Fibroblast of peridontal ligament (primary cell): ENCODE data around the gene SV2C.

Experiments used
- DNase-seq: peaks from one replicate; pipeline ENCODE4 v3.0.0-alpha.2; 2010; ENCODE audit errors: extremely low read depth

SV2C gene

DNA sequence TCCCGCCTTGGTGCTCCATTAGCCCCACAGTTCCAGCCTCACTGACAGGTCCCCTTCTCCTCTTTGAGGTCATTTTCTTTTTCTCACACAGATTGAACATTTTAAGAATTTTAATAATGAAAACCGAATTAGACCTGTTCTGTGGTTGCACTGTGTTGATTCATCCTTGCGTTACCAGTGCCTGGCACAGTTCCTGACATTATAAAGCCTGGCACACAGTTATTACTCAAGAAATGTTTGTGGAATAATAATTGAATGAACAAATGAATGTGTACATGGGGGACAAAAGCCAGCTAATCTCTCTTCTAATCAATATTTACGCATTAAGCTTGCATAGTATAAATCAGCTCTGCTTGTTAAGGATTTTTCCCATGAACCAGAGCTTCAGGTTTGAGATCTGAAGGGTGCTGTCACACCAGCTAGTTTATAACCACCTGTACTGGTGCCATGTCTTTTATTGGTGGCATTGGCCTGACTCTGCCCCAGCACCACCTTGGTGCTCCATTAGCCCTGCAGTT lies 80.0 kb downstream of the SV2C start:
- DNase-seq, result no peak

DNA sequence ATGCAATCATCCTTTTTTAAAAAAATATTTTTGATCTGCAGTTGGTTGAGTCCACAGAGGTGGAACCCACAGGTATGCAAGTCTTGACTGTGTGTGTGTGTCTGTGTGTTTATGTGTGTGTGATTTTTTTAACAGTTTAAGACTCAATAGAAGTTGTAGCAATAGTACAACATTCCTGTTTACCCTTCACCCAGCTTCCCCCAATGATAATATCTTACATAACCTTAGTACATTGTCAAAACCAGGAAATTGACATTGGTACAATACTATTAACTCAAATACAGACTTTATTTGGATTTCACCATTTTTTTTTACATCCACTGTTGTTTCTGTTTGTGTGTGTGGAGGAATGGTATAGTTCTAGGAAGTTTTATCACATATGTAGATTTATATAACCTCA lies 81.8 kb downstream of the SV2C start:
- no peak for DNase-seq

DNA sequence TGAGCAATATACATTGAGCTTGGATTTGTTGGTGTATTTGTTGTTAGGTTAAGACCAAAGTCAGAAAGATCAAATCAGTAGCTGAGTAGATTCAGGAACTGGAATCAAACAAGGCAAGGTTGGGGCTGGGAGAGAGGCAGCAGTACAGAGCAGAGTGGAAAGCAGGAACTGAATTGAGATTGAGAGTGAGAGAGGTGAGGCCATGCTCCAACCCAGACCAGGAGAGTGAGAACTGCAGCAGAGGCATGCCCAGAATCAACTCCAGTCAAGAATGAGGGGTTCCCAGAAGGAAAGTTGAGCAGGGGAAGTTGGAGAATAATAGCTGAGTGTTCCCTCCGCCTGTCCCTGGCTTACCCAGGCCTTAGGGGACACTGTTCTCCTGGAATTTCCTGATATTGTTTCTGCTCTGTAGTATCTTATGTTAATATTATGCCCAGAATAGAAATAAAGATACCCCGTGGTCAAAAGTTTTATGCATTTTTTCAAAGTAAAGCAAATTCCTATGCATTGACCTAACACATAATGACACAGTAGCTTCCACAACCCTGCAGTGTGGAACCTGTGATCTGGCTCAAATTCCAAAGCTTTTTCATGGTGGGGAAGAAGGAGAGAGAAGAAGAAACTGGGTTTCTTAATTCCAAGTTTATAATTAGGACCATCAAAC lies 82.7 kb downstream of the SV2C start:
- no peak for DNase-seq

DNA sequence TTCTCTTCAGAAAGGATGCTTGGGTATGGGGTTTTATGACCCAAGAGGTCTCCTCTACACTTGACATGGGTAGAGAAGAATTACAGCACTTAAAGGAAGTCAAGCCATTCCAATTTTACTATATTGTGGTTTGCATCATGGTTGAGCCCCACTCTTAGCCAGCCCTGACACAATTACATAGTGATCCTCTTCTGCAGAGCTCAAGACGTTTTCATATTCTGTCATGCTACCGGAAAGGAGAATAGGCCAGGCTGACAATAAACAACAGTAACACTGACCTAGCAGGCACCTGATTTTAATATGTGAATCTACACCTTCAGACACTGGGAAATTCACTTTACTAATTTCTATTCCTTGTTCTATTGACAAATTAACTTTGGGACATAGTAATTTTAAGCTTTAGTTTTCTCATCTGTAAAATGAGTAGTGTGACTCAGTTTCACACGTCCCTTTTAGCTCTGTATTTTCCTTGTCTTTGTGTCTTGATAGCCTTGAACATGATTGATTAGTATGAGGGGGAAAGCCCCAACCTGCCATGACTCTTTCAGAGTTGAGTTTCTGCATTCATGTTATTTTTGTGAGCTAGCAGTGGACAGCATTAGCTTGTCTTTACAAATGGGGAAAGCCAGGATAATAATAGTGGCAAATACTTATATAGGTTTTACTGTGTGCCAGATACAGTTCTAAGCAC lies 83.8 kb downstream of the SV2C start:
- no peak for DNase-seq

DNA sequence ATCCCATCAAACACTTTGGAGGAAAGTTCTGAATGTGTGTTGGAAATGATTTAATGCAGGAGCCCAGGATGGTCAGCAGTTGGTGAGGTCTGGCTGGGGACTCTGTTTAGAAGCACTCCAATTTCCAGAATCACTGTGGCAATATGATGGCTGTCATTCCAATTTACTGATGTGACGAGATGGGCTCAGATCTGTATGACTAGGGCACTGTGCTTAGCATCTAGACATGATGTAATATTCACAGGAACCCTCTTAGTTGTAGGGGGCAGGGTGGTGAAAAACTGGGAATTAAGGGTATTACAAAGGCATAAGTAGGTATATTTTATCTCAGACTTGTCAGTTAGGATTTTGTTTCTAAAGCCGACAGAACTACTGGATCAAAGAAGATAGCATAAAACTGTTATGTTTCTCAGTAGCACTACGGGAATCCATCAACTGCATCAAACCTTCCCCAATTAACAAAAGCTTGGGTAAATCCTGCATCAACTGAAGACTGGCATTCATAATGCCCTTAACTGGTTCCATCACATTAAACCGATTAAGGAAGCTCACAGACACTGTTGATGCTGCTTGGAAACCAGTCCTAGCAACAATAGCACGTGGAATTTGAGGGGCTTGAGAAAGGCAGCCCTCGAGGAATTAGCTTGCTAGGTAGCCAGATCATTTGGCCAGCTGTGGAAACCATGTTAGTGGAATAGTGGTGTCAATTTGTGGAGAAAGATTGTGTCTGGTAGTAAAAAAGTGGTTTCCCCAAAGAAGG lies 86.1 kb downstream of the SV2C start:
- DNase-seq, result no peak

DNA sequence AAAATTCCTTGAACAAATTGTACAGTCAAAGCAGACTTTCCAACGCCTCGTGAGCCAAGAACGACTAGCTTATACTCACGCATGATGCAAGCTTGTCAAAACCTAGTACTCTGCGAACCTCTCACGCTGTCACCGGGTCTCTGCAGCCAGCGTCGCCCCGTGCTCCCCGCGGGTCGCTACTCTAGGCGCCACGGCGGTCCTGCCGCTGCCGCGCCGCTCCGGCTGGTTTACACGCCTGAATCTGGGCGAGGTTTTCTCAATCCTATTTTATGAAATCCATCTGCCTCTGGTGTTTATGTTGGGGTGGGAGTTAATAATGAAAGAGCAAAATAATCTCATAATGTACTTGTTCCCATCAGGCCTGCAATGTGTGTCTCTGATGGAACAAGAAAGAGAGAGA lies 90.9 kb downstream of the SV2C start:
- DNase-seq, result no peak

DNA sequence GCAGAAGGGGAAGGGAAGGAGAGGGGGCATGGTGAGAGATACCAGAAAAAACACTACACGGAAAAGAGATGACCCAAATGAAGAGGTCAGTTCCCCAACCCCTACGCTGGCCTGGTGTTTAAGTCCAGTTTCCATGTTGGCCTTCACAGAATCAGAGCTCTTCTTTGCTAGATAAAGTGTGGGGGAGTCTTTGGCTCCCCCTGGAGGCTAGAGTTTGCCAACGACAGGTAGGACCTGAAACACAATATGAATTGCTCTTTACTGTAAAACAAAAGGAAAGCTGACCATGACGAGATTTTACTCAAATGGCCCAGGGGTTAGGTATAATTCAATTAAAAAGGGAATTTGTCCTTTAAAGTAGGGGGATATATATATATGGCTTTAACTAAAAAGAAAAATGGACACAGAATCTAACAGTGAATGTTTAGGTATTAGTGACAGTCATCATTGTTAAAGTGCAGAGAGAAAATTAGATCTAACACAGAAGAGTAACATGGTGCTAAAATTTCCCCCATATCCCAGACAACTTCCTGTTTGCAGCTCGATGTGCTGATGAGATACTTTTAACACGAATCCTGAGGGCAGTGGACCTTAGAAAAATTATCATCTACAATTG lies 92.0 kb downstream of the SV2C start:
- DNase-seq, result peak; percentile 19

DNA sequence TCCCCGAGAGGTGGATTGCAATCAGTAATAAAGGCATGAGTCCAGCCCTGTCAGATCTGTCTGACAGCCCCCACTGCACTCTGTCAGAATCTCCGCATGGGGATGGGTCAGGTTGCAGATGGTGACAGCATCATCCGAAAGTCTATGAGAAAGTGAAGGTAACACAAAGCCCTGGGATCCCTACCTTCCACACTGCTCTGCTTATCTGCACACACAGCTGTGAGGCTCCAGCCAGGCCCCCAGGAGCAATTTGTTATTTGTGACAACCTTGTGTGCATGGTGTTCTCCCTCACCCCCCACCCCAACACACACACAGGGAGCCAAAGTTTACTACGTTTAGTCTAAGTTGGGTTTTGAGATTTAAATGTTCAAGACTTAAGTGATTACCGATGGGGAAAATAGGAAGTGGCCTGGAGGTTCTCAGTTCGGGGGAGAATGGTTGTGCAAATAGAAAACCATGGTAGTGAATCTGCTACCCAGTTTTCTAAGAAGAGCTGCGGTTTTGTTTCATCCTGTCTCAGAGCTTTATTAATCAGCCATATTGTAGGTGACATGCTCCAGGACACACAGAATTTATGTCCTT lies 92.7 kb downstream of the SV2C start:
- no peak for DNase-seq

DNA sequence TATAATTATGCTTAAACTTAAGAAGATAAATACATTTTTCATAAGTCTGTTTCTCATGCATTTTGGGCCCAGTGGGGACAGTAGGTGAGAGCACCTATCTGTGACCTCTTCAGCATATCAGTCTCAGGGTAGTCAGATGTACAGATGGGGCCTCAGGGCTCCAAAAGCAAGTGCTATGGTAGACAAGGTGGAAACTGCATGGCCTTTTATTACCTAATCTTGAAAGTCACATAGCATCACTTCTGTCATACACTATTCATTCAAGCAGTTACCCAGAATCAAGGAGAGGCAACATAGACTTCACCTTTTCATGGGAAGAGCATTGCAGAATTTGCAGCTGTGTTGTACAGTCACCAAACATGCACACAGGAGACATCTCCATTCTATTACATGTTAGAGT lies 94.8 kb downstream of the SV2C start:
- DNase-seq, result no peak

DNA sequence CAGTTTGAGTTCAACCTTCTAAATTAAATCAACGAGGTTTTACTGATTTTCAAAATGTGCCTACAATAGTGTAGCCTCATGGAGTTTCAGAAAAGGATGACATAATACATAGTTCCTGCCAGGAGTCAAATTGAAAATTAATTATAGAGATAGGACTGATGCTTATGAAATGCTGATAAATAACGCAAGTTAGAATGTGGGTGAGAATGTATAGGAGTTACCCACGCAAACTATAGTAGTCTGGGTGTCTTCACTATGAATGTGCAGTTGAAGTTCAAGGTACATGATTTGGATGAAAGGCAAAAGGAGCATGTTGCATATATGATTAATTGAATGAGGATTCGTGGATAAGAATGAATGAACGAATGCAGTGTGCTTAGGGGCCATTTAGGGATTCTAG lies 95.7 kb downstream of the SV2C start:
- no peak for DNase-seq

DNA sequence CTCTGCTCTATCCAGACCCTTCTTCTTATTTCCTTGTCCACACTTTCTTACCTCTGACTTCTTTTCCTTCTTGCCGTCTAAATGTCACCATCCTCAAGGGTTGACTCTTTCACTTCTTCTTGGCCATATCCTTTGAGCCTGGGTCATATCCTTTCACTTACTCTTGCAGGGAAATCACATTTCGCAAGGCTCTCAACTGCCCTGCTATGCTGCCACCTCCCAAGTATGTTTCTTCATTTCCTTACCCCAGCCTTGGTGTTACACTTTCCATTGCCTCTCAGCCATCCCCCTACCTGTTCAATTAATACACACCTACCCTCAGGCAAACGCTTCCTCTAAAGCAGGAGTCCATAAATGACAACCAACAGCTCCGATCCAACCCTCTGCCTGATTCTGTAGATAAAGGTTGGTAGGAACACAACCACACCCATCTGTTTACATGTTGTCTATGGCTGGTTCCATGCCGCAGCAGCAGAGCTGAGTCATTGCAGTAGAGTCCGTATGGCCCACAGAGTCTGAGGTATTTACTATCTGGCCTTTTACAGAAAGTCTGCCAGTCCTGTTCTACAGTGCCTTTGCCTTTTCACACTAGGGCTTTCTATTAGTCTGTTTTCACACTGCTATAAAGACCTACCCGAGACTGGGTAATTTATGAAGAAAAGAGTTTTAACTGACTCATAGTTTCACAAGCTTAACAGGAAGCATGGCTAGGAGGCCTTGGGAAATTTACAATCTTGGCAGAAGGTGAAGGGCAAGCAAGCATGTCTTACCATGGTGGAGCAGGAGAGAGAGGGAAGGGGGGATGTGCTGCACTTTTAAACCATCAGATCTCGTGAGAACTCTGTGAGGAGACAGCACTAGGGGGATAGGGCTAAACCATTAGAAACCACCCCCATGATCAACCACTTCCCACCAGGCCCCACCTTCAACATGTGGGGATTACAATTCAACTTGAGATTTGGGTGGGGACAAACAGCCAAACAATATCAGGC lies 97.9 kb downstream of the SV2C start:
- DNase-seq, result no peak

DNA sequence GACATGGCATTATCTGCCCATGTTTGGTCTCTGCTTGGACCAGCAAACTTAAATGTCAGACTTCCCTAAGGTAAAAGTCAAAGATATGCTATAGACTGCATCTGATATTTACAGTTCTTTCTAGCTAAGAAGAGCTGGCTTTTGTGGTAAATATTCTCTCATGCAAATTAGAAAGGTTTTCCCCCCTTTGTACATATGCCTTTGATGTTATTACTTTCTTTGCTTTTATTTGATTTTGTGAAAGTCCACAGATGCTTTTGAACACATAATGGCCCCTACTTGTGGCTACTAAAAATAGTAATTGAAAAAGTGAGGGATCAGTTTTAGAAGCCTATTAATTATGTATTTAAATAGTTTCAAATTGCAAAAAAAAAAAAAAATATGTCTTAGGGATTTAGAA lies 104.2 kb downstream of the SV2C start:
- no peak for DNase-seq

DNA sequence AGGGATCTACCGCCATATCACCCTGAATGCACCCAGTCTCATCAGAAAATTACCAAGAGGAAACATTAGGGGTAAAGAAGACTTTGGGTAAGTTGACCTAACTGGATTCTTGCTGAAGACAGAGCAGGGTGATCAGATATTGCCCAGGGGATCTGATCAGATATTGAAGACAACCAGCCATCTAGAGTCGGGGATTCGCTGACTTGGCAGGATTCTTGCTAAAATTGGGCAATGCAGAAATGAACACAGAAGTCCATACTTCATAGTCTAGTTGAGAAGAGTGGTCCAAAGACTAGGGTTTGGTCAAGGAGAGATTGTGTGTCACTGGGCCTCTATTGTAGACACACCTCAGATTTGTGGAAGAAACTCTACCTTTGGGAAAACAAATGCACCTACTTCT lies 107.2 kb downstream of the SV2C start:
- no peak for DNase-seq

DNA sequence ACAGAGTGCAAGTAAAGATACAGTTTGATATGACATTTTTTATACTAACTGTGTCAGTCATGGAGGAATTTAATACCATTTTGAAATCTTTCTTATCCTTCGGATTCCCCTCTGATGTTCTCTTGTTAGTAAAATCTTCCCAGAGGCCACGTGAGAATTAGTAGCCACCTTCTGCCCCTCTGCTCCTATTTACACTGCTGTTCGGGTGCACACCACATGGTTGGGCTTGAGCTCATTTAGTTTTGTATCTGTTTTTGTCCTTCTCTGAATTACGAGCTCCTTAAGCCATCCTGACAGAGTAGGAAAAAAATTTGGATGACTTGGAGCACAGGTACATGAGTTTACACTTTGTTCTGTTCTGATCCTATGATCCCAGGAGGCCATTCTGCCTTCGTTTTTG lies 109.7 kb downstream of the SV2C start:
- DNase-seq, result no peak

DNA sequence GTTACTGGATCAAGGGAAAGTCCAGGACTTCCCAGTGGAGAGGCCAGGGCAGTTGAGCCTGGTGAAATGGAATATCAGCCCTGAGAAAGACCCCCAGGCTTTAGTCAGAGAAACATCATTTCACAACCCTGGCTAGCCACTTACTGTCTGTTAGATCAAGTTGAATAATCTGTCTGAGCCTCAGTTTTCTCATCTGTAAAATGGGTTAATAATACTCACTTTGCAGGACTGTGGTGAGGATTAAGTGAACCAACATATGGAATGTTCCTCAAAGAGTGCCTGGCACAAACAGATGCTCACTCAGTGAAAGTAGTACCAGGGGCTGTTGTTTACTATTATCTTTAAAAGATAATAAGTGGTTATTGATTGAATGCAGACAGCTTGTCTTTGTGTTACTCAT lies 110.5 kb downstream of the SV2C start:
- DNase-seq, result no peak

DNA sequence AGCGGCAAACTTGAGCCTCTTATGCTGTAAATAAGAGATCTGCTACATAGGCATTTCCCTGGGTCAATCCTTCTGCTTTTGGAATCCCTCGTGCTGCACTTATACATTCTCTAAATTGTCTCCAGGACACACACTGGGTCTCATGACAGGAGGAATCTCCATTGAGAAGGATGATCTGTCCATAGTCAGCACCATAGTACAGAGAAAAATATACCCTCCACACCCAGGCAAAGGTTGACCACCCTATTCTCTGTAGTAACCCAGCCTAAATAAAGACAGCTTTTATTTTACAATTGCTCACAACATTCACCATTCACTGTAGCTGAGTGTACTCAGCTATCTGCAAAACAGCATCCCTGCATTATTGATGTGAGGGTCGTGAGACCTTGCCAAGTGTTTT lies 111.2 kb downstream of the SV2C start:
- no peak for DNase-seq

DNA sequence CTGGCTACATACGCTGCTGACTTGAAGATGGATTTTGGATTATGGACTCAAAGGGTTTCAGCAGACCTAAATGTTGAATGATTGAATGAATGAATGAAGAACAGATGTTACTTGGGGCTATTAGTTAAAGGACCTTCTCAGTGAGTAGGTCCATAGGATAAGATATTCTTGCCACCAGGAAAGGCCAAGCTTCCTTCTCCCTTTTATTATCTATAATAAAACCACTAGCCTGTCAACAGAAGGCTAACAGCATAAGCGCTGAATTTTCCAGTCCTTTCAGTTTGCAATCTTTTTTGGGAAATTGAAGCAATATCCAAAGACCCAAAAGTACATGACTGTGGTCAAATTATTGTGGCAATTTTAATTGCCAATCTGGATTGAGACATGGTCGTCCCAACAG lies 113.3 kb downstream of the SV2C start:
- no peak for DNase-seq

DNA sequence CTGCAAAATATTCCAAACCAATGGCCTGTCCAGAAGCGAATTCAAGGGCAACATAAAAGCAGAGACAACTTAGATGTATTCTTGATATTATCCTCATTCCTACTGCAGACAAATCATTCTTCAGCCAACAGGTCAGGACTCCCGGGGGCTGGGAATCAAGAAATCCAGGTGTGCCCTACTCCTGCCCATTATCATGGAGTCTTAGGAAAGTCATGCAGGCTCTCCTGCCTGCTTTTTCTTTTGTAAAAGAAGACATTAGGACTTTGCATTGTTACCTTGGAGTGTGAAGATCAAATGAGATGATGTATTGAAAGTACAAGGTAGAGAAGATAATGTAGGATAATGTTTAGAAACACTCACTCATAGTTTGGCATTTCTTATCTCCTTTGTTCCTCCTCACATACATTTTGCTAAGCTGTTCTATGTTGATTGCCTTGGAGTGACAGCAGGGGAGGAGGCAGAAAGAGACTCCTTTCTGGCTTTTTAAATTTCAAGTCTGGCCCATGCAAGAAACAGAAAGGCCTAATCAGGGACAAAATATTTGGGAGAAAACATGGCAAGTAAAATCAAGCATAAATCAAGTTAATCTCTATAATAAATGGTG lies 113.8 kb downstream of the SV2C start:
- no peak for DNase-seq

DNA sequence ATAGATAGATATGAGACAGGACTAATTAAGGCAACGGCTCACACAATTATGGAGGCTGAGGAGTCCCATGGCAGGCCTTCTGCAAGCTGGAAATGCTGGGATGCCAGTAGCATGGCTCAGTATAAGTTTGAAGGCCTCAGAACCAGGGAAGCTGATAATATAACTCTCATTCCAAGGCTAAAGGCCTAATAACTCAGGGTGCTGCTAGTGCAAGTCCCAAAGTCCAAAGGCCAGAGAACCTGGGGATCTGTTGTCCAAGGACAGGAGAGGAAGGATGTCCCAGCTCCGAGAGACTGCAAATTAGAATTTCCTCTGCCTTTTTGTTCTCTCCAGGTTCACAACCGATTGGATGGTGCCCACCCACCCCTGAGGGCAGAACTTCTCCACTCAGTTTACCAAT lies 114.5 kb downstream of the SV2C start:
- no peak for DNase-seq
